Measurements from ENCODE around the gene CHADL. TPM values are rescaled to one million over a fixed set of nuclear protein-coding genes. Genes with fewer than 3 reads are reported as not detected.
"Not testable (repeated sequence)": the region's sequence is repeated elsewhere in the genome, so short reads cannot be mapped to it uniquely, and the experiment has no call there.

Gene CHADL
- total RNA-seq, 1 donor = 1.9 TPM

- not testable (repeated sequence) for DNase-seq (ENCODE audit: low read depth in 2 of 3, low spot score in 2 of 3)
These were observed 19.0 kb upstream of the CHADL start for GRCh38 chr22:41259756-41260155.

- DNase-seq (ENCODE audit: low read depth in 2 of 3, low spot score in 2 of 3) = no peak
These were observed 17.0 kb upstream of the CHADL start for GRCh38 chr22:41257696-41258095.

GRCh38 chr22:41256254-41257253, 15.8 kb upstream of the CHADL start:
- no peak for DNase-seq (ENCODE audit: low read depth in 2 of 3, low spot score in 2 of 3)

GRCh38 chr22:41254230-41254629, 13.5 kb upstream of the CHADL start:
- DNase-seq (ENCODE audit: low read depth in 2 of 3, low spot score in 2 of 3) = no peak

GRCh38 chr22:41252365-41252764, 11.6 kb upstream of the CHADL start:
- no peak for DNase-seq (ENCODE audit: low read depth in 2 of 3, low spot score in 2 of 3)

GRCh38 chr22:41250127-41250526, 9.4 kb upstream of the CHADL start:
- no peak for DNase-seq (ENCODE audit: low read depth in 2 of 3, low spot score in 2 of 3)

GRCh38 chr22:41249442-41249841, 8.7 kb upstream of the CHADL start:
- DNase-seq (ENCODE audit: low read depth in 2 of 3, low spot score in 2 of 3) = no peak

- no peak for DNase-seq (ENCODE audit: low read depth in 2 of 3, low spot score in 2 of 3)
These were observed 8.0 kb upstream of the CHADL start for GRCh38 chr22:41248758-41249157.

- DNase-seq (ENCODE audit: low read depth in 2 of 3, low spot score in 2 of 3) = no peak
These were observed 7.6 kb upstream of the CHADL start for GRCh38 chr22:41248314-41248713.

GRCh38 chr22:41247703-41248102, 7.0 kb upstream of the CHADL start:
- no peak for DNase-seq (ENCODE audit: low read depth in 2 of 3, low spot score in 2 of 3)

- no peak for DNase-seq (ENCODE audit: low read depth in 2 of 3, low spot score in 2 of 3)
These were observed 5.3 kb upstream of the CHADL start for GRCh38 chr22:41245917-41246499.

- DNase-seq (ENCODE audit: low read depth in 2 of 3, low spot score in 2 of 3) = no peak
These were observed 2.6 kb upstream of the CHADL start for GRCh38 chr22:41243361-41243760.

GRCh38 chr22:41242396-41243117, 1.8 kb upstream of the CHADL start:
- no peak for DNase-seq (ENCODE audit: low read depth in 2 of 3, low spot score in 2 of 3)

- DNase-seq (ENCODE audit: low read depth in 2 of 3, low spot score in 2 of 3) = no peak
These were observed 474 bp upstream of the CHADL start for GRCh38 chr22:41241133-41241676.

- DNase-seq (ENCODE audit: low read depth in 2 of 3, low spot score in 2 of 3) = no peak
These were observed 1.1 kb downstream of the CHADL start for GRCh38 chr22:41239443-41240128.

- DNase-seq (ENCODE audit: low read depth in 2 of 3, low spot score in 2 of 3) = no peak
These were observed 1.9 kb downstream of the CHADL start for GRCh38 chr22:41238570-41239442.

GRCh38 chr22:41237707-41238569, 2.8 kb downstream of the CHADL start:
- DNase-seq (ENCODE audit: low read depth in 2 of 3, low spot score in 2 of 3) = peak; percentile 62 to 88 (median 85)

- DNase-seq (ENCODE audit: low read depth in 2 of 3, low spot score in 2 of 3) = no peak
These were observed 3.6 kb downstream of the CHADL start for GRCh38 chr22:41237036-41237706.

All from hematopoietic multipotent progenitor cell (in vitro differentiated cells).